CD14-positive monocyte (primary cell): Measurements from ENCODE around the gene CTPS1. TPM values are rescaled to one million over a fixed set of nuclear protein-coding genes. Genes with fewer than 3 reads are reported as not detected.

Source experiments
- DNase-seq, 3 donors: peaks; one replicate each; pipeline ENCODE4 v3.0.0-alpha.2; 2011 to 2022
- H2AFZ ChIP-seq: 2 replicates; pipeline ENCODE4 v1.6.0; 2012; ENCODE audit warnings: mild to moderate bottlenecking, low read depth, low read length, inconsistent platforms; ENCODE audit not compliant: insufficient read depth, poor library complexity, severe bottlenecking
- H3K27ac ChIP-seq, 2 donors: 1 replicate in 1 of 2; 2 replicates in 1 of 2; pipeline ENCODE4 v1.5.1; 2012 to 2013; ENCODE audit warnings: low read length in 2 of 2, control low read depth in 1 of 2, inconsistent platforms in 1 of 2, low read depth in 1 of 2, mild to moderate bottlenecking in 1 of 2
- H3K27me3 ChIP-seq, 2 donors: one replicate each; pipeline versions ENCODE4 v1.6.0 to v1.6.1; 2011 to 2013; ENCODE audit warnings: low read length in 2 of 2; ENCODE audit not compliant: control insufficient read depth in 2 of 2, insufficient read depth in 2 of 2
- H3K36me3 ChIP-seq, 2 donors: replicated peaks in 1 of 2; 1 replicate in 1 of 2; 2 replicates in 1 of 2; pipeline versions ENCODE4 v1.5.1 to v1.6.1; 2012 to 2013; ENCODE audit warnings: low read length in 2 of 2, control low read depth in 1 of 2, inconsistent platforms in 1 of 2, mild to moderate bottlenecking in 1 of 2; ENCODE audit not compliant: insufficient read depth in 2 of 2, control insufficient read depth in 1 of 2
- H3K4me1 ChIP-seq, 2 donors: 1 replicate in 1 of 2; 2 replicates in 1 of 2; pipeline versions ENCODE4 v1.5.1 to v1.6.1; 2012 to 2013; ENCODE audit warnings: low read length in 2 of 2, control low read depth in 1 of 2, inconsistent platforms in 1 of 2, mild to moderate bottlenecking in 1 of 2, moderate library complexity in 1 of 2; ENCODE audit not compliant: insufficient read depth in 2 of 2, control insufficient read depth in 1 of 2
- H3K4me2 ChIP-seq: replicated peaks from 2 replicates; pipeline ENCODE3; 2012; ENCODE audit warnings: low read length, moderate library complexity, mild to moderate bottlenecking; ENCODE audit not compliant: poor library complexity, severe bottlenecking; ENCODE audit errors: extremely low read depth
- H3K4me3 ChIP-seq, 3 experiments: fragments of 200-600 bp in 1 of 3; sonication (generic) in 1 of 3; replicated peaks in 1 of 3; 1 replicate in 2 of 3; 2 replicates in 1 of 3; pipeline ENCODE4 v1.5.1; 2011 to 2013; ENCODE audit warnings: low read length in 3 of 3, mild to moderate bottlenecking in 3 of 3, control low read depth in 2 of 3, low read depth in 2 of 3, inconsistent platforms in 1 of 3, moderate library complexity in 1 of 3
- H3K79me2 ChIP-seq: 2 replicates; pipeline ENCODE4 v1.6.0; 2012; ENCODE audit warnings: mild to moderate bottlenecking, control low read depth, inconsistent platforms, low read length, moderate library complexity; ENCODE audit not compliant: insufficient read depth
- H3K9ac ChIP-seq: 2 replicates; pipeline ENCODE4 v1.6.0; 2017; ENCODE audit warnings: low read length, mild to moderate bottlenecking; ENCODE audit not compliant: insufficient read depth, poor library complexity, severe bottlenecking
- H3K9me3 ChIP-seq, 2 donors: replicated peaks in 1 of 2; 1 replicate in 1 of 2; 2 replicates in 1 of 2; pipeline versions ENCODE4 v1.5.1 to v1.6.1; 2012 to 2013; ENCODE audit warnings: low read length in 2 of 2, control low read depth in 1 of 2; ENCODE audit not compliant: control insufficient read depth in 1 of 2, insufficient read depth in 1 of 2
- H4K20me1 ChIP-seq: 2 replicates; pipeline ENCODE4 v1.6.0; 2012; ENCODE audit warnings: mild to moderate bottlenecking, low read length, control low read depth, moderate library complexity; ENCODE audit not compliant: insufficient read depth
- H3K27ac Mint-ChIP-seq, 7 donors: one replicate each; pipeline ENCODE4 v1.8.0; 2020; ENCODE audit warnings: mild to moderate bottlenecking in 7 of 7, mixed read lengths in 7 of 7, moderate library complexity in 6 of 7, inconsistent platforms in 2 of 7
- H3K27me3 Mint-ChIP-seq, 3 donors: one replicate each; pipeline ENCODE4 v1.8.0; 2021 to 2022; ENCODE audit warnings: low read depth in 3 of 3, mild to moderate bottlenecking in 3 of 3, mixed read lengths in 3 of 3, moderate library complexity in 3 of 3, inconsistent platforms in 1 of 3
- H3K36me3 Mint-ChIP-seq, 2 donors: one replicate each; pipeline ENCODE4 v1.8.0; 2020; ENCODE audit warnings: mixed read lengths in 2 of 2, inconsistent platforms in 1 of 2, mild to moderate bottlenecking in 1 of 2
- H3K4me1 Mint-ChIP-seq: one replicate; pipeline ENCODE4 v1.8.0; 2020; ENCODE audit warnings: mild to moderate bottlenecking, mixed read lengths
- H3K4me3 Mint-ChIP-seq, 2 donors: one replicate each; pipeline ENCODE4 v1.8.0; 2020; ENCODE audit warnings: mild to moderate bottlenecking in 2 of 2, mixed read lengths in 2 of 2, moderate library complexity in 1 of 2
- H3K9me3 Mint-ChIP-seq, 7 donors: one replicate each; pipeline ENCODE4 v1.8.0; 2020 to 2022; ENCODE audit warnings: mixed read lengths in 7 of 7, mild to moderate bottlenecking in 6 of 7, moderate library complexity in 6 of 7, inconsistent platforms in 2 of 7
- WGBS: methylation state at CpG from one replicate; pipeline ENCODE4 v1.1.5; 2013; ENCODE audit warnings: missing lambda C conversion rate; ENCODE audit not compliant: insufficient coverage; 5-methylcytosine and 5-hydroxymethylcytosine counted together
- intact Hi-C, 2 donors: fragments of 100-400 bp; cut with micrococcal nuclease; formaldehyde crosslinking; loops; one replicate each; pipeline versions ENCODE4 v1.15.0 to v1.15.1; 2023
- polyA plus RNA-seq, 3 donors: library from polyadenylated mRNA; depleted of rRNA in 1 of 3; unstranded in 2 of 3; stranded (reverse) in 1 of 3; fragments of 300-500 nt in 2 of 3; fragments of >200 nt in 1 of 3; fragmentation: Illumina TruSeq in 2 of 3; gene quantifications; 1 replicate in 2 of 3; 2 replicates in 1 of 3; pipeline ENCODE4 v1.2.3, GENCODE V29; 2012 to 2021
- TF ChIP-seq, protein P1 (sequence below): fragments of 200-600 bp; IDR thresholded peaks from one replicate; pipeline ENCODE4 v1.8.0; 2022; ENCODE audit warnings: antibody characterized with exemption, mild to moderate bottlenecking

CTPS1 gene
- polyA plus RNA-seq, 3 donors = 5.3 to 8.6 (median 6.0) TPM

DNA sequence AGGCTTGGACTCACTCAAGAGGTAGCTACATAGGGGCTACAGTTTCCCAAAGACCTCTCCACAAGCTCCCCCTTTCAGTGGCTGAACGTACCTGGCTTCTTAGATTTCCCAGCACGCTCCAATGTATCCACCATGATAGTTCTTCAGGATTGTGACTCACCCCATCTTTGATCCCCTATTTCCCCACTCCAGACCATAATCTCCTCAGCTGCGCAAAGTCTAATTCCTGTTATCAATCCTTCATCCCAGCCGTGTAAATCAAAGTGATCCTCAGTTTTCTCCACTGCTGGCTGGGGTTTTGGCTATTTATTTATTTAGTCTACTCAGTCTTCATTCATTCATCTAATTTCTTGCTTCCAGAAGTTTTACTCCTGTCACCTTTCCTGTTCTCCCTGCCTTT is 13.1 kb upstream of the CTPS1 start:
- WGBS = 71% methylated on average over 2 of the region's 4 CpGs
- intact Hi-C loops = no loop called here
- peaks cover 15 to 37% (median 16%) of the 10 kb centered on the region in 3 donors for H3K27me3 Mint-ChIP-seq
- no peak overlapping the region for H3K27ac Mint-ChIP-seq
- no peak overlapping the region for H2AFZ ChIP-seq
- no peaks in the 10 kb centered on the region for H3K79me2 ChIP-seq
- no peaks in the 10 kb centered on the region for H3K9me3 ChIP-seq
- H3K4me1 ChIP-seq = peaks cover 0 to 6% of the 10 kb centered on the region in 2 donors
- peaks cover 10% of the 10 kb centered on the region for H3K4me1 Mint-ChIP-seq
- TF ChIP-seq, protein P1, sequence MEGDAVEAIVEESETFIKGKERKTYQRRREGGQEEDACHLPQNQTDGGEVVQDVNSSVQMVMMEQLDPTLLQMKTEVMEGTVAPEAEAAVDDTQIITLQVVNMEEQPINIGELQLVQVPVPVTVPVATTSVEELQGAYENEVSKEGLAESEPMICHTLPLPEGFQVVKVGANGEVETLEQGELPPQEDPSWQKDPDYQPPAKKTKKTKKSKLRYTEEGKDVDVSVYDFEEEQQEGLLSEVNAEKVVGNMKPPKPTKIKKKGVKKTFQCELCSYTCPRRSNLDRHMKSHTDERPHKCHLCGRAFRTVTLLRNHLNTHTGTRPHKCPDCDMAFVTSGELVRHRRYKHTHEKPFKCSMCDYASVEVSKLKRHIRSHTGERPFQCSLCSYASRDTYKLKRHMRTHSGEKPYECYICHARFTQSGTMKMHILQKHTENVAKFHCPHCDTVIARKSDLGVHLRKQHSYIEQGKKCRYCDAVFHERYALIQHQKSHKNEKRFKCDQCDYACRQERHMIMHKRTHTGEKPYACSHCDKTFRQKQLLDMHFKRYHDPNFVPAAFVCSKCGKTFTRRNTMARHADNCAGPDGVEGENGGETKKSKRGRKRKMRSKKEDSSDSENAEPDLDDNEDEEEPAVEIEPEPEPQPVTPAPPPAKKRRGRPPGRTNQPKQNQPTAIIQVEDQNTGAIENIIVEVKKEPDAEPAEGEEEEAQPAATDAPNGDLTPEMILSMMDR = no peak
- no peaks in the 10 kb centered on the region for H4K20me1 ChIP-seq
- H3K27ac ChIP-seq = no peak overlapping the region
- H3K36me3 Mint-ChIP-seq = no peaks in the 10 kb centered on the region
- H3K4me3 ChIP-seq = no peak overlapping the region
- no peaks in the 10 kb centered on the region for H3K36me3 ChIP-seq
- no peak for DNase-seq
- H3K4me3 Mint-ChIP-seq = peak overlapping the region in 1 of 2 donors; percentile 3
- no peaks in the 10 kb centered on the region for H3K9me3 Mint-ChIP-seq
- no peak overlapping the region for H3K9ac ChIP-seq
- H3K4me2 ChIP-seq = no peak overlapping the region
- H3K27me3 ChIP-seq = peaks cover 0 to 24% of the 10 kb centered on the region in 2 donors

DNA sequence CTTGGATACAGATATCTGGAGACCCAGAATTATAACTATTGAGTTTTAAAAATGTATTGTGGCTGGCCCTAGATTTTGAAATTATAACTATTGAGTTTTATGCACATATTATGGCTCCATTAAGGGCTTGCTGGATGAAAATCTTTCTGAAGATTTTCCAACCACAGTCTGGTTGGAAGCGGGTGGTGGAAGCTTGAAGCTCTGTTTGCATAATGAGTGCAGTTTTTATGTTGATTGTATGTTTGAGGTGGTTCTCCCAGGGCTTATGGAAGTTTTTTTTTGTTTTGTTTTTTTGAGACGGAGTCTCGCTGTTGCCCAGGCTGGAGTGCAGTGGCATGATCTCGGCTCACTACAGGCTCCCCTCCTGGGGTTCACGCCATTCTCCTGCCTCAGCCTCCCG is 10.1 kb upstream of the CTPS1 start:
- Mint-ChIP-seq H3K4me1 (peaks cover 26% of the 10 kb centered on the region), H3K36me3 (no peaks in the 10 kb centered on the region), H3K4me3 (no peak overlapping the region), H3K27ac (no peak overlapping the region), H3K9me3 (no peaks in the 10 kb centered on the region), H3K27me3 (peaks cover 0 to 20% (median 13%) of the 10 kb centered on the region in 3 donors)
- Histone ChIP-seq H3K79me2 (no peaks in the 10 kb centered on the region), H3K4me2 (no peak overlapping the region), H3K9me3 (no peaks in the 10 kb centered on the region), H2AFZ (no peak overlapping the region), H3K27ac (no peak overlapping the region), H3K4me3 (no peak overlapping the region), H3K27me3 (peaks cover 0 to 15% of the 10 kb centered on the region in 2 donors), H3K36me3 (no peaks in the 10 kb centered on the region), H4K20me1 (no peaks in the 10 kb centered on the region), H3K4me1 (peaks cover 10 to 16% of the 10 kb centered on the region in 2 donors), H3K9ac (no peak overlapping the region)
- no peak for DNase-seq
- TF ChIP-seq, protein P1 = no peak
- WGBS = 100% methylated on average over 6 of the region's 6 CpGs
- intact Hi-C loops = no loop called here
